Neural progenitor cell (in vitro differentiated cells): ENCODE measurements around the gene HEPACAM2.

Experiments
- CTCF ChIP-seq: fragments of 200-600 bp; sonication (generic); IDR thresholded peaks from 2 replicates; pipeline ENCODE4 v1.5.1; 2017; ENCODE audit warnings: antibody characterized with exemption, mild to moderate bottlenecking
- EZH2phosphoT487 ChIP-seq: fragments of 200-600 bp; sonication (generic); IDR thresholded peaks from 2 replicates; pipeline ENCODE4 v1.6.1; 2017; ENCODE audit warnings: antibody characterized with exemption

- no peak for TF ChIP-seq CTCF
- no peak for TF ChIP-seq EZH2phosphoT487
Measured at GRCh38 chr7:93178213-93178612, 48.1 kb downstream of the HEPACAM2 start.
